Activated CD8-positive, alpha-beta memory T cell treated with anti-CD3 and anti-CD28 coated beads, Interleukin-2, amount 50 U/mL, for 24 hours (primary cell): ENCODE results near the gene CABS1.

Experiments used
- DNase-seq: peaks from one replicate; pipeline ENCODE4 v3.0.0-alpha.2; 2020; ENCODE audit errors: extremely low read depth

The CABS1 gene

GRCh38 chr4:70334681-70335080 lies at the start of gene CABS1:
CABS1 (plus strand) TSS chr4:70334981; CDS start chr4:70335040, 59 bp downstream.
- no peak for DNase-seq

GRCh38 chr4:70288651-70289050 lies 46.1 kb upstream of the CABS1 start:
- DNase-seq: no peak

GRCh38 chr4:70291341-70291740 lies 43.4 kb upstream of the CABS1 start:
- no peak for DNase-seq

- DNase-seq: no peak
These were observed 37.2 kb upstream of the CABS1 start for GRCh38 chr4:70297576-70297975.

- no peak for DNase-seq
These were observed 36.7 kb upstream of the CABS1 start for GRCh38 chr4:70298051-70298450.

- no peak for DNase-seq
These were observed 35.1 kb upstream of the CABS1 start for GRCh38 chr4:70299643-70300042.

- no peak for DNase-seq
These were observed 34.6 kb upstream of the CABS1 start for GRCh38 chr4:70300215-70300614.

- no peak for DNase-seq
These were observed 31.7 kb upstream of the CABS1 start for GRCh38 chr4:70303090-70303489.

GRCh38 chr4:70305601-70306000 lies 29.2 kb upstream of the CABS1 start:
- DNase-seq: no peak

- DNase-seq: no peak
These were observed 28.7 kb upstream of the CABS1 start for GRCh38 chr4:70306076-70306475.

- DNase-seq: no peak
These were observed 21.0 kb upstream of the CABS1 start for GRCh38 chr4:70313736-70314135.

- DNase-seq: no peak
These were observed 18.9 kb upstream of the CABS1 start for GRCh38 chr4:70315928-70316327.

GRCh38 chr4:70326052-70326451 lies 8.7 kb upstream of the CABS1 start:
- DNase-seq: no peak

- DNase-seq: no peak
These were observed 1.3 kb downstream of the CABS1 start for GRCh38 chr4:70336043-70336442.

GRCh38 chr4:70337886-70338420 lies 3.2 kb downstream of the CABS1 start:
- no peak for DNase-seq

GRCh38 chr4:70356185-70356584 lies 21.4 kb downstream of the CABS1 start:
- no peak for DNase-seq

- no peak for DNase-seq
These were observed 24.4 kb downstream of the CABS1 start for GRCh38 chr4:70359115-70359661.

GRCh38 chr4:70360460-70360859 lies 25.7 kb downstream of the CABS1 start, which contains the start of gene SMR3A:
SMR3A (plus strand) TSS chr4:70360760; CDS start chr4:70362116, 1,356 bp downstream.
- DNase-seq: no peak

GRCh38 chr4:70364002-70364401 lies 29.2 kb downstream of the CABS1 start:
- DNase-seq: no peak

GRCh38 chr4:70365479-70365878 lies 30.7 kb downstream of the CABS1 start:
- no peak for DNase-seq

GRCh38 chr4:70367813-70368212 lies 33.0 kb downstream of the CABS1 start:
- DNase-seq: no peak

GRCh38 chr4:70371987-70372386 lies 37.2 kb downstream of the CABS1 start:
- DNase-seq: no peak

GRCh38 chr4:70372760-70373159 lies 38.0 kb downstream of the CABS1 start:
- DNase-seq: no peak

GRCh38 chr4:70380578-70380977 lies 45.8 kb downstream of the CABS1 start:
- DNase-seq: no peak
